Uterus (tissue), 2 donors: ENCODE results near the gene KIF14.

Experiments used
- CTCF ChIP-seq, 4 experiments: fragments of 200-600 bp in 2 of 4; fragments of 450-650 bp in 2 of 4; sonication (generic) in 2 of 4; IDR thresholded peaks; one replicate each; pipeline ENCODE4 v1.5.1; 2016 to 2019; ENCODE audit warnings: antibody characterized with exemption in 4 of 4, mild to moderate bottlenecking in 2 of 4, moderate library complexity in 1 of 4
- POLR2A ChIP-seq, 2 donors: fragments of 450-650 bp; IDR thresholded peaks; one replicate each; pipeline ENCODE4 v1.6.1; 2016; ENCODE audit warnings: antibody characterized with exemption in 2 of 2, mild to moderate bottlenecking in 1 of 2, moderate library complexity in 1 of 2

GRCh38 chr1:200640963-200641401 lies 20.4 kb upstream of the KIF14 start:
- TF ChIP-seq CTCF (IDR thresholded peaks at IDR 0.05), result no peak
- TF ChIP-seq POLR2A (IDR thresholded peaks at IDR 0.05), result no peak
